Stimulated activated CD4-positive, alpha-beta T cell treated with anti-CD3 and anti-CD28 coated beads, Interleukin-2, amount 100 ng/mL, for 24 hours (primary cell): ENCODE results near the gene UPB1.

Experiments
- DNase-seq, 2 donors: peaks; one replicate each; pipeline ENCODE4 v3.0.0-alpha.2; 2020

Gene UPB1

GRCh38 chr22:24571266-24571665 is 76.1 kb downstream of the UPB1 start:
- no peak for DNase-seq

GRCh38 chr22:24576778-24577177 is 81.6 kb downstream of the UPB1 start:
- no peak for DNase-seq
